IMR-90 (cell line): ENCODE results near the gene KRTAP5-7. TPM values are rescaled to one million over a fixed set of nuclear protein-coding genes. Genes with fewer than 3 reads are reported as not detected.

ENCODE experiments used
- ATAC-seq: fragments of 200-7000 bp; cut with Tn5 transposase; 2 replicates; pipeline ENCODE4 v1.9.1; 2020; ENCODE audit warnings: low read depth, mild to moderate bottlenecking, moderate library complexity
- BruUV-seq: library from RNA; stranded (reverse); fragments of 400-500 nt; replicated peaks from 2 replicates; lab custom pipeline; 2021; lab: Mats Ljungman, UMichigan
- CTCF ChIA-PET: fragments of 300-600 bp; formaldehyde crosslinking; extraction: SDS; loops from one replicate; lab custom pipeline; 2021; ENCODE audit warnings: antibody characterized with exemption; lab: Yijun Ruan, JAX
- POLR2A ChIA-PET: fragments of 300-600 bp; sonication (Branson Sonifier 250); formaldehyde crosslinking; loops from one replicate; lab custom pipeline; 2022; ENCODE audit warnings: antibody characterized with exemption; ENCODE audit not compliant: unreplicated experiment; lab: Charles Lee
- DNase-seq: peaks from one replicate; pipeline ENCODE4 v3.0.0; 2013
- H2AFZ ChIP-seq: replicated peaks from 2 replicates; pipeline ENCODE3; 2013; ENCODE audit warnings: low read length, mild to moderate bottlenecking; ENCODE audit not compliant: poor library complexity
- H2AK5ac ChIP-seq: 2 replicates; pipeline ENCODE4 v1.6.1; 2013; ENCODE audit warnings: low read depth, low read length, inconsistent platforms
- H2AK9ac ChIP-seq: replicated peaks from 2 replicates; pipeline ENCODE3; 2013; ENCODE audit warnings: mild to moderate bottlenecking, low read depth, low read length, moderate library complexity; ENCODE audit not compliant: poor library complexity
- H2BK120ac ChIP-seq: 2 replicates; pipeline ENCODE4 v1.6.1; 2013; ENCODE audit warnings: low read depth, low read length, inconsistent platforms
- H2BK15ac ChIP-seq: 3 replicates; pipeline ENCODE4 v1.6.1; 2013; ENCODE audit warnings: low read depth, low read length, inconsistent platforms
- H2BK20ac ChIP-seq: 2 replicates; pipeline ENCODE4 v1.6.1; 2013; ENCODE audit warnings: low read depth, mild to moderate bottlenecking, inconsistent platforms, low read length, moderate library complexity
- H2BK5ac ChIP-seq: 2 replicates; pipeline ENCODE4 v1.6.1; 2013; ENCODE audit warnings: mild to moderate bottlenecking, low read depth, low read length, inconsistent platforms; ENCODE audit not compliant: poor library complexity, severe bottlenecking
- H3K14ac ChIP-seq: replicated peaks from 2 replicates; pipeline ENCODE4 v1.6.1; 2013; ENCODE audit warnings: low read depth, low read length, inconsistent platforms
- H3K18ac ChIP-seq: 2 replicates; pipeline ENCODE4 v1.6.1; 2013; ENCODE audit warnings: low read depth, low read length, control low read depth
- H3K23ac ChIP-seq: 2 replicates; pipeline ENCODE4 v1.6.1; 2013; ENCODE audit warnings: low read depth, low read length, inconsistent platforms
- H3K27ac ChIP-seq: 2 replicates; pipeline ENCODE4 v1.5.1; 2013; ENCODE audit warnings: mild to moderate bottlenecking, control low read depth, low read length; ENCODE audit not compliant: insufficient read depth
- H3K27me3 ChIP-seq: 2 replicates; pipeline ENCODE4 v1.6.1; 2013; ENCODE audit warnings: low read length; ENCODE audit not compliant: control insufficient read depth, insufficient read depth
- H3K36me3 ChIP-seq: 2 replicates; pipeline ENCODE4 v1.6.1; 2013; ENCODE audit warnings: low read length, mixed read lengths; ENCODE audit not compliant: control insufficient read depth, insufficient read depth
- H3K4ac ChIP-seq: 2 replicates; pipeline ENCODE4 v1.6.1; 2013; ENCODE audit warnings: low read depth, low read length, inconsistent platforms
- H3K4me1 ChIP-seq: 2 replicates; pipeline ENCODE4 v1.6.1; 2013; ENCODE audit warnings: low read length, mixed read lengths; ENCODE audit not compliant: control insufficient read depth, insufficient read depth
- H3K4me2 ChIP-seq: 2 replicates; pipeline ENCODE4 v1.6.1; 2013; ENCODE audit warnings: low read depth, mild to moderate bottlenecking, control low read depth, low read length, moderate library complexity
- H3K4me3 ChIP-seq: 2 replicates; pipeline ENCODE4 v1.5.1; 2013; ENCODE audit warnings: low read depth, mild to moderate bottlenecking, control low read depth, low read length, moderate library complexity; ENCODE audit not compliant: insufficient read depth
- H3K56ac ChIP-seq: 2 replicates; pipeline ENCODE4 v1.6.1; 2013; ENCODE audit warnings: low read length, inconsistent platforms; ENCODE audit not compliant: insufficient read depth; ENCODE audit errors: extremely low read depth
- H3K79me1 ChIP-seq, 2 experiments: 2 replicates each; pipeline ENCODE4 v1.6.1; 2013; ENCODE audit warnings: low read length in 2 of 2, inconsistent platforms in 1 of 2, low read depth in 1 of 2
- H3K9ac ChIP-seq: 2 replicates; pipeline ENCODE4 v1.6.1; 2013; ENCODE audit warnings: low read depth, low read length, control low read depth
- H3K9me1 ChIP-seq: 2 replicates; pipeline ENCODE4 v1.6.1; 2013; ENCODE audit warnings: low read length, inconsistent platforms; ENCODE audit not compliant: insufficient read depth
- H3K9me3 ChIP-seq: 2 replicates; pipeline ENCODE4 v1.6.1; 2013; ENCODE audit warnings: low read length; ENCODE audit not compliant: control insufficient read depth, insufficient read depth
- H4K20me1 ChIP-seq: 2 replicates; pipeline ENCODE4 v1.6.1; 2013; ENCODE audit warnings: low read length, inconsistent platforms; ENCODE audit not compliant: insufficient read depth
- H4K5ac ChIP-seq: 2 replicates; pipeline ENCODE4 v1.6.1; 2013; ENCODE audit warnings: mild to moderate bottlenecking, low read depth, low read length, control low read depth
- H4K8ac ChIP-seq, 2 experiments: 2 replicates each; pipeline ENCODE4 v1.6.1; 2013; ENCODE audit warnings: low read depth in 2 of 2, low read length in 2 of 2, control low read depth in 1 of 2, inconsistent platforms in 1 of 2
- H4K91ac ChIP-seq: 2 replicates; pipeline ENCODE4 v1.6.1; 2013; ENCODE audit warnings: low read depth, low read length, inconsistent platforms; ENCODE audit not compliant: insufficient read depth
- BHLHE40 ChIP-seq: fragments of 150-350 bp; IDR thresholded peaks from 2 replicates; pipeline ENCODE4 v1.6.1; 2016; ENCODE audit warnings: mild to moderate bottlenecking, low read depth, low read length
- CEBPB ChIP-seq: IDR thresholded peaks from 2 replicates; pipeline ENCODE4 v1.6.1; 2012; ENCODE audit warnings: low read depth, low read length, improper control_type of control experiment
- CHD1 ChIP-seq: IDR thresholded peaks from 2 replicates; pipeline ENCODE4 v1.6.1; 2012; ENCODE audit warnings: low read depth, low read length, improper control_type of control experiment
- CTCF ChIP-seq: conservative IDR thresholded peaks from 2 replicates; pipeline ENCODE4 v1.5.1; 2012; ENCODE audit warnings: mild to moderate bottlenecking, low read depth, low read length, improper control_type of control experiment
- ELK1 ChIP-seq: fragments of 150-350 bp; IDR thresholded peaks from 2 replicates; pipeline ENCODE4 v1.6.1; 2016; ENCODE audit warnings: low read depth, mild to moderate bottlenecking, low read length, moderate library complexity, borderline replicate concordance
- FOS ChIP-seq: fragments of 150-350 bp; IDR thresholded peaks from 2 replicates; pipeline ENCODE4 v1.6.1; 2016; ENCODE audit warnings: low read depth, low read length
- NFE2L2 ChIP-seq: fragments of 150-350 bp; IDR thresholded peaks from 2 replicates; pipeline ENCODE4 v1.6.1; 2016; ENCODE audit warnings: low read depth, mild to moderate bottlenecking, low read length
- POLR2A ChIP-seq: IDR thresholded peaks from 2 replicates; pipeline ENCODE4 v1.6.1; 2012; ENCODE audit warnings: mild to moderate bottlenecking, low read depth, low read length
- RAD21 ChIP-seq: IDR thresholded peaks from 2 replicates; pipeline ENCODE4 v1.6.1; 2012; ENCODE audit warnings: low read length, improper control_type of control experiment
- RFX5 ChIP-seq: IDR thresholded peaks from 2 replicates; pipeline ENCODE4 v1.8.0; 2012; ENCODE audit warnings: low read depth, mild to moderate bottlenecking, low read length, moderate library complexity
- SMC3 ChIP-seq: fragments of 150-350 bp; IDR thresholded peaks from 2 replicates; pipeline ENCODE4 v1.6.1; 2016; ENCODE audit warnings: low read depth, mild to moderate bottlenecking, antibody characterized with exemption, low read length, moderate library complexity
- USF2 ChIP-seq: fragments of 150-350 bp; IDR thresholded peaks from 2 replicates; pipeline ENCODE4 v1.6.1; 2017; ENCODE audit warnings: mild to moderate bottlenecking, antibody characterized with exemption, low read length, low read depth
- WGBS, 2 experiments: methylation state at CpG; one replicate each; pipeline versions ENCODE4 v1.1.5 to v1.1.7; 2013; ENCODE audit warnings: missing lambda C conversion rate in 2 of 2; ENCODE audit not compliant: insufficient read length in 1 of 2; ENCODE audit errors: extremely low coverage in 2 of 2; 5-methylcytosine and 5-hydroxymethylcytosine counted together
- dilution Hi-C: fragments of 300-500 bp; cut with HindIII; formaldehyde crosslinking; loops from one replicate; pipeline ENCODE4 v1.14.3; 2018; ENCODE audit warnings: low sequenced_read_pairs; ENCODE audit not compliant: unreplicated experiment
- in situ Hi-C: fragments of 300-500 bp; cut with MboI; formaldehyde crosslinking; loops from 3 replicates; pipeline ENCODE4 v1.14.3; 2019; ENCODE audit warnings: low sequenced_read_pairs, inconsistent platforms, mixed read lengths
- intact Hi-C: fragments of 100-400 bp; cut with micrococcal nuclease; formaldehyde crosslinking; loops from 2 replicates; pipeline ENCODE4 v1.10.0; 2022
- polyA plus RNA-seq, 3 experiments: library from polyadenylated mRNA; depleted of rRNA; stranded (reverse); fragments of >200 nt; gene quantifications; 2 replicates each; pipeline ENCODE4 v1.2.3, GENCODE V29; 2012; ENCODE audit warnings: low replicate concordance in 1 of 3
- total RNA-seq: library from RNA; depleted of rRNA; stranded (reverse); fragments of >200 nt; gene quantifications from 2 replicates; pipeline ENCODE4 v1.2.3, GENCODE V29; 2012

KRTAP5-7 gene
- total and polyA plus RNA-seq, 2 of the 4 experiments (the other 2 are of a cell fraction): not detected

- H3K4me2 ChIP-seq: no peak overlapping the region
These were observed 8.8 kb downstream of the KRTAP5-7 start for GRCh38 chr11:71535825-71536224.

More at GRCh38 chr11:71535825-71536224, 8.8 kb downstream of the KRTAP5-7 start:
- TF ChIP-seq FOS (no peak), CEBPB (no peak), RAD21 (no peak), CHD1 (no peak), SMC3 (no peak), USF2 (no peak), CTCF (no peak), BHLHE40 (no peak), NFE2L2 (no peak), POLR2A (no peak), ELK1 (no peak), RFX5 (no peak)
- no peaks in the 10 kb centered on the region for H3K79me1 ChIP-seq
- H3K4me1 ChIP-seq: no peaks in the 10 kb centered on the region
- peaks cover 10% of the 10 kb centered on the region for H3K27me3 ChIP-seq
- intact Hi-C loops (no loop called here), in situ Hi-C loops (no loop called here), dilution Hi-C loops (no loop called here)
- H4K91ac ChIP-seq: no peak overlapping the region
- no peak overlapping the region for H3K14ac ChIP-seq
- no peak overlapping the region for H2AK9ac ChIP-seq
- H3K4me3 ChIP-seq: no peak overlapping the region
- H4K20me1 ChIP-seq: no peaks in the 10 kb centered on the region
- H2AK5ac ChIP-seq: no peak overlapping the region
- no peak overlapping the region for H2BK20ac ChIP-seq
- DNase-seq (no peak), ATAC-seq (no peak)
- no peak overlapping the region for H4K5ac ChIP-seq
- no peak overlapping the region for H2BK120ac ChIP-seq
- no peak overlapping the region for H4K8ac ChIP-seq
- no peaks in the 10 kb centered on the region for H3K9me1 ChIP-seq
- no TSS peak for BruUV-seq
- no peak overlapping the region for H3K56ac ChIP-seq
- no peak overlapping the region for H3K4ac ChIP-seq
- no peak overlapping the region for H3K27ac ChIP-seq
- no peak overlapping the region for H2BK5ac ChIP-seq
- no peaks in the 10 kb centered on the region for H3K9me3 ChIP-seq
- H2BK15ac ChIP-seq: no peak overlapping the region
- 86% methylated on average over 1 of the region's 9 CpGs; no CpG with 5 or more reads in 1 of the 2 experiments for WGBS, 2 experiments
- H3K23ac ChIP-seq: no peak overlapping the region
- H2AFZ ChIP-seq: no peak overlapping the region
- H3K18ac ChIP-seq: no peak overlapping the region
- H3K36me3 ChIP-seq: no peaks in the 10 kb centered on the region
- ChIA-PET CTCF (no interaction called here), POLR2A (no interaction called here)
- H3K9ac ChIP-seq: no peak overlapping the region
